Chondrocyte (in vitro differentiated cells): ENCODE data around the gene PTPRC. TPM values are rescaled to one million over a fixed set of nuclear protein-coding genes. Genes with fewer than 3 reads are reported as not detected.

Experiments used
- DNase-seq: peaks from one replicate; pipeline ENCODE4 v3.0.0; 2021; ENCODE audit warnings: mixed read lengths, low spot score
- H3K27ac Mint-ChIP-seq: one replicate; pipeline ENCODE4 v1.8.0; 2021; ENCODE audit warnings: mild to moderate bottlenecking, moderate library complexity, mixed read lengths; ENCODE audit not compliant: unreplicated experiment
- H3K27me3 Mint-ChIP-seq: 2 replicates; pipeline ENCODE4 v1.8.0; 2021; ENCODE audit warnings: low read depth, mixed read lengths
- H3K36me3 Mint-ChIP-seq: 2 replicates; pipeline ENCODE4 v1.8.0; 2021; ENCODE audit warnings: low read depth, mixed read lengths
- H3K4me1 Mint-ChIP-seq: 2 replicates; pipeline ENCODE4 v1.8.0; 2021; ENCODE audit warnings: low read depth, mild to moderate bottlenecking, mixed read lengths
- H3K4me3 Mint-ChIP-seq: one replicate; pipeline ENCODE4 v1.8.0; 2021; ENCODE audit warnings: mild to moderate bottlenecking, moderate library complexity, mixed read lengths; ENCODE audit not compliant: unreplicated experiment
- H3K9me3 Mint-ChIP-seq: 2 replicates; pipeline ENCODE4 v1.8.0; 2021; ENCODE audit warnings: low read depth, mixed read lengths
- total RNA-seq: library from RNA; stranded (reverse); gene quantifications from 3 replicates; pipeline ENCODE4 v1.2.1, GENCODE V29; 2021
- TF ChIP-seq, protein P1 (sequence below): fragments of 200-600 bp; sonication (generic); IDR thresholded peaks from 2 replicates; pipeline ENCODE4 v1.5.0; 2021; ENCODE audit warnings: antibody characterized with exemption, mild to moderate bottlenecking, moderate library complexity

PTPRC gene
- total RNA-seq, 1 donor from 2014 or later: not detected

- Mint-ChIP-seq H3K27ac (peak overlapping the region; percentile 52), H3K4me3 (no peak overlapping the region), H3K4me1 (peaks cover 22% of the 10 kb centered on the region), H3K36me3 (no peaks in the 10 kb centered on the region), H3K9me3 (no peaks in the 10 kb centered on the region), H3K27me3 (no peaks in the 10 kb centered on the region)
- TF ChIP-seq, protein P1, sequence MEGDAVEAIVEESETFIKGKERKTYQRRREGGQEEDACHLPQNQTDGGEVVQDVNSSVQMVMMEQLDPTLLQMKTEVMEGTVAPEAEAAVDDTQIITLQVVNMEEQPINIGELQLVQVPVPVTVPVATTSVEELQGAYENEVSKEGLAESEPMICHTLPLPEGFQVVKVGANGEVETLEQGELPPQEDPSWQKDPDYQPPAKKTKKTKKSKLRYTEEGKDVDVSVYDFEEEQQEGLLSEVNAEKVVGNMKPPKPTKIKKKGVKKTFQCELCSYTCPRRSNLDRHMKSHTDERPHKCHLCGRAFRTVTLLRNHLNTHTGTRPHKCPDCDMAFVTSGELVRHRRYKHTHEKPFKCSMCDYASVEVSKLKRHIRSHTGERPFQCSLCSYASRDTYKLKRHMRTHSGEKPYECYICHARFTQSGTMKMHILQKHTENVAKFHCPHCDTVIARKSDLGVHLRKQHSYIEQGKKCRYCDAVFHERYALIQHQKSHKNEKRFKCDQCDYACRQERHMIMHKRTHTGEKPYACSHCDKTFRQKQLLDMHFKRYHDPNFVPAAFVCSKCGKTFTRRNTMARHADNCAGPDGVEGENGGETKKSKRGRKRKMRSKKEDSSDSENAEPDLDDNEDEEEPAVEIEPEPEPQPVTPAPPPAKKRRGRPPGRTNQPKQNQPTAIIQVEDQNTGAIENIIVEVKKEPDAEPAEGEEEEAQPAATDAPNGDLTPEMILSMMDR: no peak
- no peak for DNase-seq
These were observed 18.8 kb downstream of the PTPRC start for GRCh38 chr1:198657550-198658064.

GRCh38 chr1:198660341-198661261 is 21.8 kb downstream of the PTPRC start:
- no peak overlapping the region for H3K27ac Mint-ChIP-seq
- no peak for DNase-seq
- H3K27me3 Mint-ChIP-seq: no peaks in the 10 kb centered on the region
- H3K36me3 Mint-ChIP-seq: no peaks in the 10 kb centered on the region
- no peak overlapping the region for H3K4me3 Mint-ChIP-seq
- no peaks in the 10 kb centered on the region for H3K9me3 Mint-ChIP-seq
- TF ChIP-seq, protein P1: no peak
- H3K4me1 Mint-ChIP-seq: peaks cover 22% of the 10 kb centered on the region

DNA sequence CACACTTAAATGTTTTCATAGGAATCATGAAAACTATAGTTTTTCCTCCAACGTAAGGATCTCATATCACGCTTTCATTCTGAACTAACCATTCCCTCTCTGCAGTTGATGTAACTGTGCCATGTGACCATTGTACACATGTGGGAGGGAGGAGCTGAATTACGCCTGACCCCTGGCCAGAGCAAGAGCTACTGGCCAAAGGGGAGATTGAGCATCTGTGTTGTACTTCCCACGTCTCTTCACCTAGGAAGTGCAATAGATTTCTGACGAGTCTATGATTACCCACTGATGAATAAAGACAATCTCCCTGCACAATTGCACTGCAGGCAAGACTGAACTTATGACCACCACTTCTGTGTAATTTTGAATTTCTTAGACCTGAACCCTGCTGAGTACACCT is 24.0 kb downstream of the PTPRC start:
- no peak for DNase-seq
- no peak overlapping the region for H3K4me3 Mint-ChIP-seq
- TF ChIP-seq, protein P1: no peak
- no peaks in the 10 kb centered on the region for H3K27me3 Mint-ChIP-seq
- no peaks in the 10 kb centered on the region for H3K36me3 Mint-ChIP-seq
- H3K4me1 Mint-ChIP-seq: peaks cover 15% of the 10 kb centered on the region
- no peak overlapping the region for H3K27ac Mint-ChIP-seq
- H3K9me3 Mint-ChIP-seq: no peaks in the 10 kb centered on the region

DNA sequence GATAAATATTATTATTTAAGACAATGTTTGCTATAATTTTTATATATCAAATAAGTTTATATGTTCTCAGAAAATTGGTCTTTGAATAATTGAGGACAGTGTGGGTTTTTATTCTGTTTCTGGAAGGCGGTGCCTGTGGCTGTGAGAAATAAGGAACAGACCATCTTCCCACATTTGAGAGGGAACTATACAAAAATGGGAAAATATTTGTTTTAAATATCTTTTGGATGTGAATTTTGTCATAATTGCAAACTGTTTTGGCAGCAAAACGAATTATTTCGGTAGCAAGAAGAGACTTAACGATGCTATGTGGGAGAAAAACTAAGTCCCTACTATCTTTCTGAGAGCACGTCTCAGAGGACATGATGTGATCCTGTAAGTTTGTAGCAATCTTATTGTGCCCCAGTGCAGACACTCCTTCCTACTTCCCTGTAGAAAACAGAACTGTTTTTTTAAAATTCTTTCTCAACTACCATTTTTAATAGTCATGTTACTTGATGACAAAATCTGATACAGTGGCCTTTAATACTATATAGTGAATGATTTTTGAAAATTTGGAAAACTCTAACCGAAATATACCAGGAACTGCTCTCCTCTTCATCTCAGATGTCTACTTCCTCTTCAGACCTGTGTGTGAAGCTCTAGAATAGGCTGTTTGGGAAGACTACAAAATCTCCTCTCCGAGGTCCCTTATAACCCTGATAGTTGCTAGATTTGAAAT is 25.4 kb downstream of the PTPRC start:
- no peaks in the 10 kb centered on the region for H3K36me3 Mint-ChIP-seq

More for the DNA sequence above, 25.4 kb downstream of the PTPRC start:
- Mint-ChIP-seq H3K27ac (no peak overlapping the region), H3K4me3 (no peak overlapping the region), H3K27me3 (no peaks in the 10 kb centered on the region), H3K4me1 (peaks cover 21% of the 10 kb centered on the region), H3K9me3 (no peaks in the 10 kb centered on the region)
- TF ChIP-seq, protein P1: no peak
- DNase-seq: no peak
